OCI-LY3 (cell line): ENCODE data around the gene MUC4.
"Not testable (repeated sequence)": the region's sequence is repeated elsewhere in the genome, so short reads cannot be mapped to it uniquely, and the experiment has no call there.

Source experiments
- H2AFZ ChIP-seq: fragments of 200-600, 300-600 bp; shearing (Covaris generic); 2 replicates; pipeline ENCODE4 v1.6.0; 2014; ENCODE audit warnings: antibody characterized with exemption, low read depth, low read length
- H3K27ac ChIP-seq: fragments of 200-600, 300-600 bp; sonication (generic); 2 replicates; pipeline ENCODE4 v1.5.1; 2014; ENCODE audit warnings: mild to moderate bottlenecking, low read length, moderate library complexity, mixed read lengths
- H3K27me3 ChIP-seq: fragments of 200-600, 300-600 bp; sonication (generic); 2 replicates; pipeline ENCODE4 v1.6.1; 2014; ENCODE audit warnings: low read depth, low read length, mixed read lengths
- H3K36me3 ChIP-seq: fragments of 200-600, 300-600 bp; sonication (generic); replicated peaks from 2 replicates; pipeline ENCODE3; 2014; ENCODE audit warnings: low read depth, low read length, mixed read lengths
- H3K4me1 ChIP-seq: fragments of 300-600, 200-600 bp; sonication (generic); 2 replicates; pipeline ENCODE4 v1.6.1; 2014; ENCODE audit warnings: low read length, mixed read lengths
- H3K4me2 ChIP-seq: fragments of 200-600, 300-600 bp; sonication (generic); 2 replicates; pipeline ENCODE4 v1.6.1; 2014; ENCODE audit warnings: low read length, mixed read lengths
- H3K4me3 ChIP-seq: fragments of 300-600, 200-600 bp; sonication (generic); 2 replicates; pipeline ENCODE4 v1.5.1; 2014; ENCODE audit warnings: antibody characterized with exemption, mild to moderate bottlenecking, low read length, moderate library complexity
- H3K79me2 ChIP-seq: fragments of 300-600, 200-600 bp; shearing (Covaris generic); 2 replicates; pipeline ENCODE4 v1.6.1; 2014; ENCODE audit warnings: mild to moderate bottlenecking, low read length, mixed read lengths
- H3K9ac ChIP-seq: fragments of 300-600, 200-600 bp; shearing (Covaris generic); 2 replicates; pipeline ENCODE4 v1.6.0; 2014; ENCODE audit warnings: mild to moderate bottlenecking, low read length, moderate library complexity
- H3K9me3 ChIP-seq: fragments of 200-600, 300-600 bp; shearing (Covaris generic); 2 replicates; pipeline ENCODE4 v1.6.1; 2014; ENCODE audit warnings: low read length, mixed read lengths; ENCODE audit not compliant: insufficient read depth
- H4K20me1 ChIP-seq: fragments of 200-600, 300-600 bp; sonication (generic); 2 replicates; pipeline ENCODE4 v1.6.1; 2016; ENCODE audit warnings: low read length, mixed read lengths; ENCODE audit not compliant: insufficient read depth
- EZH2phosphoT487 ChIP-seq: fragments of 200-600 bp; shearing (Covaris generic); IDR thresholded peaks from 2 replicates; pipeline ENCODE4 v1.6.1; 2018; ENCODE audit warnings: antibody characterized with exemption, mixed run types, low read depth
- TF ChIP-seq, protein P1 (sequence below): fragments of 200-600, 300-600 bp; sonication (generic); IDR thresholded peaks from 2 replicates; pipeline ENCODE4 v1.5.1; 2014; ENCODE audit warnings: antibody characterized with exemption, low read length, low read depth

Gene MUC4

GRCh38 chr3:195788711-195789581 lies 22.8 kb downstream of the MUC4 start:
- no peak overlapping the region for H3K4me2 ChIP-seq
- H2AFZ ChIP-seq, result no peak overlapping the region
- H3K4me3 ChIP-seq, result no peak overlapping the region
- H3K36me3 ChIP-seq, result no peaks in the 10 kb centered on the region
- H3K79me2 ChIP-seq, result no peaks in the 10 kb centered on the region
- H3K27ac ChIP-seq, result no peak overlapping the region
- H3K27me3 ChIP-seq, result 0 out of 2 replicates have a peak, but pooled peaks cover 6% of the 10 kb centered on the region
- no peaks in the 10 kb centered on the region for H3K9me3 ChIP-seq
- TF ChIP-seq, protein P1, sequence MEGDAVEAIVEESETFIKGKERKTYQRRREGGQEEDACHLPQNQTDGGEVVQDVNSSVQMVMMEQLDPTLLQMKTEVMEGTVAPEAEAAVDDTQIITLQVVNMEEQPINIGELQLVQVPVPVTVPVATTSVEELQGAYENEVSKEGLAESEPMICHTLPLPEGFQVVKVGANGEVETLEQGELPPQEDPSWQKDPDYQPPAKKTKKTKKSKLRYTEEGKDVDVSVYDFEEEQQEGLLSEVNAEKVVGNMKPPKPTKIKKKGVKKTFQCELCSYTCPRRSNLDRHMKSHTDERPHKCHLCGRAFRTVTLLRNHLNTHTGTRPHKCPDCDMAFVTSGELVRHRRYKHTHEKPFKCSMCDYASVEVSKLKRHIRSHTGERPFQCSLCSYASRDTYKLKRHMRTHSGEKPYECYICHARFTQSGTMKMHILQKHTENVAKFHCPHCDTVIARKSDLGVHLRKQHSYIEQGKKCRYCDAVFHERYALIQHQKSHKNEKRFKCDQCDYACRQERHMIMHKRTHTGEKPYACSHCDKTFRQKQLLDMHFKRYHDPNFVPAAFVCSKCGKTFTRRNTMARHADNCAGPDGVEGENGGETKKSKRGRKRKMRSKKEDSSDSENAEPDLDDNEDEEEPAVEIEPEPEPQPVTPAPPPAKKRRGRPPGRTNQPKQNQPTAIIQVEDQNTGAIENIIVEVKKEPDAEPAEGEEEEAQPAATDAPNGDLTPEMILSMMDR, result no peak
- no peak for TF ChIP-seq EZH2phosphoT487
- H3K9ac ChIP-seq, result no peak overlapping the region
- H3K4me1 ChIP-seq, result peaks cover 4% of the 10 kb centered on the region
- H4K20me1 ChIP-seq, result no peaks in the 10 kb centered on the region

- not testable (repeated sequence) for H3K27ac ChIP-seq, H3K4me1 ChIP-seq, H3K27me3 ChIP-seq, H3K9me3 ChIP-seq, H3K9ac ChIP-seq, H3K4me2 ChIP-seq, H4K20me1 ChIP-seq, H3K4me3 ChIP-seq, H3K36me3 ChIP-seq, H2AFZ ChIP-seq, H3K79me2 ChIP-seq
These were observed 25.8 kb downstream of the MUC4 start for GRCh38 chr3:195785781-195786405.

DNA sequence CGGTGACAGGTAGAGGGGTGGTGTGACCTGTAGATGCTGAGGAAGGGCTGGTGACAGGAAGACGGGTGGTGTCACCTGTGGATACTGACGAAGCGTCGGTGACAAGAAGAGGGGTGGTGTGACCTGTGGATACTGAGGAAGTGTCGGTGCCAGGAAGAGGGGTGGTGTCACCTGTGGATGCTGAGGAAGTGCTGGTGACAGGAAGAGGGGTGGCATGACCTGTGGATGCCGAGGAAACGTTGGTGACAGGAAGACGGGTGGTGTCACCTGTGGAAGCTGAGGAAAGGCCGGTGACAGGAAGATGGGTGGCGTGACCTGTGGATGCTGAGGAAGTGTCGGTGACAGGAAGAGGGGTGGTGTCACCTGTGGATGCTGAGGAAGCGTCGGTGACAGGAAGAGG lies 27.7 kb downstream of the MUC4 start:
- not testable (repeated sequence) for H3K27ac ChIP-seq, H3K9ac ChIP-seq, H3K79me2 ChIP-seq

DNA sequence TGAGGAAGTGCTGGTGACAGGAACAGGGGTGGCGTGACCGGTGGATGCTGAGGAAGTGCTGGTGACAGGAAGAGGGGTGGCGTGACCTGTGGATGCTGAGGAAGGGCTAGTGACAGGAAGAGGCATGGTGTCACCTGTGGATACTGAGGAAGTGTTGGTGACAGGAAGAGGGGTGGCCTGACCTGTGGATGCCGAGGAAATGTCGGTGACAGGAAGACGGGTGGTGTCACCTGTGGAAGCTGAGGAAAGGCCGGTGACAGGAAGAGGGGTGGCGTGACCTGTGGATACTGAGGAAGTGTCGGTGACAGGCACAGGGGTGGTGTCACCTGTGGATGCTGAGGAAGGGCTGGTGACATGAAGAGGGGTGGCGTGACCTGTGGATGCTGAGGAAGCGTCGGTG lies 30.5 kb downstream of the MUC4 start:
- not testable (repeated sequence) for H3K27ac ChIP-seq, H3K4me1 ChIP-seq, H3K79me2 ChIP-seq, H3K9me3 ChIP-seq, H3K4me3 ChIP-seq, H4K20me1 ChIP-seq, H3K27me3 ChIP-seq, H3K4me2 ChIP-seq, H3K36me3 ChIP-seq, H2AFZ ChIP-seq, H3K9ac ChIP-seq

More for the DNA sequence above, 27.7 kb downstream of the MUC4 start:
- H3K4me2 ChIP-seq, H2AFZ ChIP-seq, H3K9me3 ChIP-seq, H3K4me1 ChIP-seq, H3K36me3 ChIP-seq, H3K4me3 ChIP-seq, H4K20me1 ChIP-seq, H3K27me3 ChIP-seq: not testable (repeated sequence)

DNA sequence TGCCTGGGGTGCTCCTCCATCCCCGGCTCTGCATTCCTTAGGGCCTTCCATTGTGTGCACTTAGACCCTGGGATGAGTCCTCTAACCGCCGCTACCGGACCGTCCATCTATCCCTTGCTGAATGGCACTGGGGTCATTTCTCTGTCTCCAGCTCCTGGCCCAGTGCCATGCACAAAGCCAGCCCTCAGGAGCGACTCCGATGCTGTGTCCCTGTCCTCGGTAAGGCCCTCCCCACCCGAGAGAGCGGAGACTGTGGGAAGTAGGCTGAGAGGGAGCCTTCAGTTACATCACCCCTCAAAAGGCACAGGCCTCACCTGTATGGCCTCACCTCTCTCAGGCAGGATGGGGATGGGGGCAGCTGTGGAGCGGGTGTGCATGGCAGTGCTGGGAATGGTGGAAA lies 33.8 kb downstream of the MUC4 start:
- H2AFZ ChIP-seq, result no peak overlapping the region
- H3K36me3 ChIP-seq, result no peaks in the 10 kb centered on the region
- no peak overlapping the region for H3K4me2 ChIP-seq
- no peak overlapping the region for H3K27ac ChIP-seq
- H3K79me2 ChIP-seq, result no peaks in the 10 kb centered on the region
- no peak overlapping the region for H3K9ac ChIP-seq
- no peaks in the 10 kb centered on the region for H3K4me1 ChIP-seq
- H3K9me3 ChIP-seq, result no peaks in the 10 kb centered on the region
- H3K27me3 ChIP-seq, result no peaks in the 10 kb centered on the region
- no peaks in the 10 kb centered on the region for H4K20me1 ChIP-seq
- no peak for TF ChIP-seq EZH2phosphoT487
- TF ChIP-seq, protein P1, result no peak
- H3K4me3 ChIP-seq, result no peak overlapping the region
